Activated naive CD8-positive, alpha-beta T cell (primary cell): ENCODE data around the gene WDR82.
A peak's percentile ranks its signal among the peaks of the same experiment; 100 is the strongest.

ENCODE experiments used
- H3K27ac Mint-ChIP-seq: one replicate; pipeline ENCODE4 v1.8.0; 2021; ENCODE audit warnings: mixed read lengths
- H3K27me3 Mint-ChIP-seq: one replicate; pipeline ENCODE4 v1.8.0; 2021; ENCODE audit warnings: mixed read lengths
- H3K36me3 Mint-ChIP-seq: one replicate; pipeline ENCODE4 v1.8.0; 2021; ENCODE audit warnings: mixed read lengths
- H3K4me1 Mint-ChIP-seq: one replicate; pipeline ENCODE4 v1.8.0; 2021; ENCODE audit warnings: low read depth, mixed read lengths
- H3K4me3 Mint-ChIP-seq: one replicate; pipeline ENCODE4 v1.8.0; 2021; ENCODE audit warnings: mild to moderate bottlenecking, mixed read lengths
- H3K9me3 Mint-ChIP-seq: one replicate; pipeline ENCODE4 v1.8.0; 2021; ENCODE audit warnings: low read depth, mixed read lengths

Gene WDR82

GRCh38 chr3:52233108-52233591 lies 45.3 kb downstream of the WDR82 start:
- Mint-ChIP-seq H3K4me3 (peak overlapping the region; percentile 17), H3K27me3 (no peaks in the 10 kb centered on the region), H3K36me3 (no peaks in the 10 kb centered on the region), H3K9me3 (no peaks in the 10 kb centered on the region), H3K27ac (peak overlapping the region; percentile 61), H3K4me1 (peaks cover 57% of the 10 kb centered on the region)

- peak overlapping the region; percentile 75 for H3K27ac Mint-ChIP-seq
- no peak overlapping the region for H3K4me3 Mint-ChIP-seq
- H3K27me3 Mint-ChIP-seq: no peaks in the 10 kb centered on the region
- H3K36me3 Mint-ChIP-seq: no peaks in the 10 kb centered on the region
- no peaks in the 10 kb centered on the region for H3K9me3 Mint-ChIP-seq
- peaks cover 59% of the 10 kb centered on the region for H3K4me1 Mint-ChIP-seq
Observed at GRCh38 chr3:52232279-52233107, 46.0 kb downstream of the WDR82 start.

GRCh38 chr3:52231502-52232278 lies 46.8 kb downstream of the WDR82 start:
- H3K4me1 Mint-ChIP-seq: peaks cover 55% of the 10 kb centered on the region
- H3K27me3 Mint-ChIP-seq: no peaks in the 10 kb centered on the region

DNA sequence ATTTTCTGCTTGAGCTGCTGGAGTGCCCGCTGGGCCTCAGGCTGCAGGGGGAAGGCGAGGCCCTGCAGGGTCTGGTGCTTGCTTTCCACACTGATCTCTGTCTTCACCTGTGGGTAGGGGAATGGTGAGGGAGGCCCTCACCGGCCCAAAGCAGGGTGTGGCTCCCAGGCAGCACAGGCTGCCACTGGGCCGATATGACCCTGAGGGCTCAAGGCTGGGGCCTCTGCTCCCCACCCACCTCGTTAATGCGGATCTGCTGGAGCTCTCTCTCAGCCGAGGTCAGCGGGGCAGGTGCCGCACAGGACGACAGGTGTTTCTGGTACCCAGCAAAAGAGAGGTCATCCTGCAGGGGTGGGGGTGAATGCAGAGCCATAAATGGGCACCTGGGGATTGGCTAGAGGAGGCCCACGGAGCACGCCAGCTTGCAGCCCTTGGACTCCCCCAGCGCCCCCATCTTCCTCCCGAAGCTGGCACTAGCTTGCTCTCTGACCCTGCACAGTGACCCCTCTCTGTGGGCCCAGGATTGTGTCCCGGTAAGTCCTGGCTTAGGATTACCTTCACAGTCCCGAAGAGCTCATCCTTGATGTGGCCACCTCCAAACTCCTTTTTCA lies 47.5 kb downstream of the WDR82 start:
- Mint-ChIP-seq H3K36me3 (no peaks in the 10 kb centered on the region), H3K27ac (peak overlapping the region; percentile 88), H3K9me3 (no peaks in the 10 kb centered on the region), H3K4me3 (no peak overlapping the region), H3K4me1 (peaks cover 55% of the 10 kb centered on the region), H3K27me3 (no peaks in the 10 kb centered on the region)

More at GRCh38 chr3:52231502-52232278, 46.8 kb downstream of the WDR82 start:
- no peaks in the 10 kb centered on the region for H3K9me3 Mint-ChIP-seq
- peak overlapping the region; percentile 88 for H3K27ac Mint-ChIP-seq
- H3K4me3 Mint-ChIP-seq: peak overlapping the region; percentile 64
- H3K36me3 Mint-ChIP-seq: no peaks in the 10 kb centered on the region

DNA sequence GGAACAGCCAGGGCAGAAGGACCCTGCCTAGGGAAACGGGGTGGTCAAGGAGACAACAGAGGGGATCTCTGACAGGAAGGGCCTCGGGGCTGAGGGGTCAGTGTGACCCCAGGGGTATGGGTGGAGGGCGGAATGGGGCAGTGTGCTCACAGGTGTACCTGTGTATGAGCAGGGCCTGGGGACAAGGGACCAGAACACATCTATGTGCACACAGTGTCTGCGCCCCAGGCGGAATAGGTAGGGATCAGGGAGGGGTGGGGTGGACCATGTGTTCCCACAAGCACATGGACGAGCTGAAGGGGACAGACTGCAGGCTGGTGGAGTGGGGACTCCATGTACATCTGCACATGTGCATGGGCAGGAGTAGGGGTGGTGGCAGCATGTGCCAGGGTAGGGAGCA lies 48.0 kb downstream of the WDR82 start:
- H3K9me3 Mint-ChIP-seq: no peaks in the 10 kb centered on the region
- no peak overlapping the region for H3K4me3 Mint-ChIP-seq
- peak overlapping the region; percentile 76 for H3K27ac Mint-ChIP-seq
- H3K36me3 Mint-ChIP-seq: no peaks in the 10 kb centered on the region
- H3K27me3 Mint-ChIP-seq: no peaks in the 10 kb centered on the region
- peaks cover 55% of the 10 kb centered on the region for H3K4me1 Mint-ChIP-seq

GRCh38 chr3:52229656-52230055 lies 48.8 kb downstream of the WDR82 start:
- Mint-ChIP-seq H3K36me3 (no peaks in the 10 kb centered on the region), H3K4me3 (no peak overlapping the region), H3K4me1 (peaks cover 55% of the 10 kb centered on the region), H3K27ac (no peak overlapping the region), H3K27me3 (no peaks in the 10 kb centered on the region), H3K9me3 (no peaks in the 10 kb centered on the region)

GRCh38 chr3:52228751-52229291 lies 49.6 kb downstream of the WDR82 start:
- peaks cover 55% of the 10 kb centered on the region for H3K4me1 Mint-ChIP-seq
- H3K27me3 Mint-ChIP-seq: no peaks in the 10 kb centered on the region
- H3K4me3 Mint-ChIP-seq: no peak overlapping the region
- no peak overlapping the region for H3K27ac Mint-ChIP-seq
- no peaks in the 10 kb centered on the region for H3K9me3 Mint-ChIP-seq
- no peaks in the 10 kb centered on the region for H3K36me3 Mint-ChIP-seq

GRCh38 chr3:52228266-52228665 lies 50.2 kb downstream of the WDR82 start:
- Mint-ChIP-seq H3K4me3 (no peak overlapping the region), H3K27me3 (no peaks in the 10 kb centered on the region), H3K9me3 (no peaks in the 10 kb centered on the region), H3K27ac (peak overlapping the region; percentile 91), H3K4me1 (peaks cover 56% of the 10 kb centered on the region), H3K36me3 (no peaks in the 10 kb centered on the region)

DNA sequence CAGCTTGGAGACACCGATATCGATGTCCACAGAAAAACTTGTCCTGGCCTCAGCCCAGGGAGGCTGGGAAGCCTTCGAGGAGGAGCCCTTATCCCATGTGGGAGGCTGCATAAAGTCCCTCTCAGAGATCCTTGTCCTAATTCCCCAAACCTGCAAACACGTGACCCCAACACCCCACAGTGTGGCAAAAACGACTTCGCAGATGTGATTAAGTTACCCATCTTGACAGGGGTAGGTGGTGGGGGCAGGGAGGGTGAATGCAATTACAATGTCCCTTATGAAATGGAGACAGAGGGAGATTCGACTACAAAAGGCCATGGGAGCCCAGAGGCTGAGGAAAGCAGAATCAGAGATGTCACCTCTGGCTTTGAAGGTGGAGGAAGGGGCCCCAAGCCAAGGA lies 50.7 kb downstream of the WDR82 start:
- peak overlapping the region; percentile 91 for H3K27ac Mint-ChIP-seq
- H3K4me3 Mint-ChIP-seq: no peak overlapping the region
- H3K9me3 Mint-ChIP-seq: no peaks in the 10 kb centered on the region
- no peaks in the 10 kb centered on the region for H3K27me3 Mint-ChIP-seq
- peaks cover 57% of the 10 kb centered on the region for H3K4me1 Mint-ChIP-seq
- H3K36me3 Mint-ChIP-seq: no peaks in the 10 kb centered on the region

- Mint-ChIP-seq H3K36me3 (no peaks in the 10 kb centered on the region), H3K27me3 (no peaks in the 10 kb centered on the region), H3K4me1 (peaks cover 58% of the 10 kb centered on the region), H3K9me3 (no peaks in the 10 kb centered on the region), H3K27ac (peak overlapping the region; percentile 91), H3K4me3 (no peak overlapping the region)
Observed at GRCh38 chr3:52227117-52227516, 51.3 kb downstream of the WDR82 start.

GRCh38 chr3:52226229-52226817 lies 52.1 kb downstream of the WDR82 start:
- Mint-ChIP-seq H3K27ac (peak overlapping the region; percentile 91), H3K4me3 (peak overlapping the region; percentile 57), H3K36me3 (no peaks in the 10 kb centered on the region), H3K9me3 (no peaks in the 10 kb centered on the region), H3K4me1 (peaks cover 59% of the 10 kb centered on the region), H3K27me3 (no peaks in the 10 kb centered on the region)

- peak within 1 kb of the TSS; percentile 57 for H3K4me3 Mint-ChIP-seq
- no peaks in the 10 kb centered on the region for H3K36me3 Mint-ChIP-seq
- peak within 1 kb of the TSS; percentile 91 for H3K27ac Mint-ChIP-seq
- no peaks in the 10 kb centered on the region for H3K27me3 Mint-ChIP-seq
- H3K4me1 Mint-ChIP-seq: peaks cover 61% of the 10 kb centered on the region
- H3K9me3 Mint-ChIP-seq: no peaks in the 10 kb centered on the region
Observed at GRCh38 chr3:52225452-52226228, 52.8 kb downstream of the WDR82 start, which contains the start of gene TLR9. Gene TLR9, minus strand, starts transcription at chr3:52225645. Its CDS starts 116 bp downstream, at chr3:52225529.

DNA sequence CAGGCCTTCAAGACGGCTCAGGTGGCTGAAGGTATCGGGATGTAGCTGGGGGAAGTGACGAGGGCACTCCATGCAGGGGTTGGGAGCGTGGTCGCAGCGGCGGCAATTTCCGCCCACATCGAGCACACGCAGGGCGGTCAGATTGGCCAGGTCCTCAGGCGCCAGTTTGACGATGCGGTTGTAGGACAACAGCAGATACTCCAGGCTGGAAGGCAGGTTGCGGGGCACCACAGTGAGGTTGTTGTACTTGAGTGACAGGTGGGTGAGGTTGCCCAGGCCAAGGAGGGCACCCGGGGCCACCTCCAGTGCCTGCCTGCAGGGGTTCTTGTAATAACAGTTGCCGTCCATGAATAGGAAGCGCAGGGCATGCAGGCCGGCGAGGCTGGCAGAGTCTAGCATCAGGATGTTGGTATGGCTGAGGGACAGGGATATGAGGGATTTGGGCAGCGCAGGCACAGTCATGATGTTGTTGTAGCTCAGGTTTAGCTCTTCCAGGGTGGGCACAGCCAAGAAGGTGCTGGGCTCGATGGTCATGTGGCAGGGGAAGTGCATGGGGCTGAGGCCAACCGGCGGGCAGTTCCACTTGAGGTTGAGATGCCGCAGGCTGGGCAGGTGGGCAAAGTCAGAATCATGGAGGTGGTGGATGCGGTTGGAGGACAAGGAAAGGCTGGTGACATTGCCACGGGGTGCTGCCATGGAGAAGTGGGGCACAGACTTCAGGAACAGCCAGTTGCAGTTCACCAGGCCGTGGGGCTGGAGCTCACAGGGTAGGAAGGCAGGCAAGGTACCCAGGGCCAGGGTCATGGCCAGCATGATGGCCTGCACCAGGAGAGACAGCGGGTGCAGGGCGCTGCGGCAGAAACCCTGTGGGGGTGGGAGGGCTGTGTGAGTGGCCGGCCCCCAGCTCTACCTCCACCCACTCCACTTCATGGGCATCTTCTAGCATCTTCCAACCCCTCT lies 54.7 kb downstream of the WDR82 start:
- Mint-ChIP-seq H3K36me3 (no peaks in the 10 kb centered on the region), H3K4me1 (peaks cover 78% of the 10 kb centered on the region), H3K4me3 (peak overlapping the region; percentile 47), H3K27ac (peak overlapping the region; percentile 83), H3K27me3 (no peaks in the 10 kb centered on the region), H3K9me3 (no peaks in the 10 kb centered on the region)
